Heart left ventricle (tissue), 13 donors: ENCODE measurements around the gene PTGDS.

Experiments used
- CTCF ChIP-seq, 12 donors: fragments of 200-600 bp; sonication (generic) in 4 of 12; IDR thresholded peaks; one replicate each; pipeline versions ENCODE4 v1.5.0 to v1.8.0; 2018 to 2022; ENCODE audit warnings: antibody characterized with exemption in 12 of 12, mild to moderate bottlenecking in 5 of 12
- POLR2A ChIP-seq, 2 donors: fragments of 450-650 bp; IDR thresholded peaks; one replicate each; pipeline ENCODE4 v1.6.1; 2017; ENCODE audit warnings: antibody characterized with exemption in 2 of 2, mild to moderate bottlenecking in 2 of 2, moderate library complexity in 2 of 2
- donor health status: ischemic (EF 13 %, LVEDD 7.1; RV severe dilation, severe dysfunction).
- donor health status: DM: no; HTN: yes; CAD: no.
- donor health status: DM: no; HTN: no; CAD: no.
- donor health status: ischemic (EF 25% LVEDD 6.9; RV normal size, moderate dysfunction).
- donor health status: ischemic (EF 25% LVEDD 5.7; RV mildly dilated, moderate dysfunction).
- donor health status: ischemic (EF 35%, LVEDD 5.7; RV mildly dilated, moderate dysfunction).
- donor health status: nonischemic (EF 11% LVEDD 7.7; RV severe dilation, severe dysfunction).
- donor health status: DM: yes; HTN: yes; CAD: no.
- donor health status: PGD.
- donor health status: ischemic (EF 29% LVEDD 5.4; RV normal size, mild dysfunction).
- donor health status: nonischemic (EF 23%, LVEDD 6.1; RV moderate dilation, normal function).

- TF ChIP-seq CTCF (IDR thresholded peaks at IDR 0.05), result no peak
- no peak for TF ChIP-seq POLR2A (IDR thresholded peaks at IDR 0.05)
Measured at GRCh38 chr9:136939431-136939995, 37.8 kb upstream of the PTGDS start.
